Measurements from ENCODE around the gene VTA1. TPM values are rescaled to one million over a fixed set of nuclear protein-coding genes. Genes with fewer than 3 reads are reported as not detected.

The VTA1 gene
- total and polyA plus RNA-seq, 2 donors (not counting 1 experiment from before 2014, with no cell fraction given), result 19.8 to 27.9 TPM

DNA sequence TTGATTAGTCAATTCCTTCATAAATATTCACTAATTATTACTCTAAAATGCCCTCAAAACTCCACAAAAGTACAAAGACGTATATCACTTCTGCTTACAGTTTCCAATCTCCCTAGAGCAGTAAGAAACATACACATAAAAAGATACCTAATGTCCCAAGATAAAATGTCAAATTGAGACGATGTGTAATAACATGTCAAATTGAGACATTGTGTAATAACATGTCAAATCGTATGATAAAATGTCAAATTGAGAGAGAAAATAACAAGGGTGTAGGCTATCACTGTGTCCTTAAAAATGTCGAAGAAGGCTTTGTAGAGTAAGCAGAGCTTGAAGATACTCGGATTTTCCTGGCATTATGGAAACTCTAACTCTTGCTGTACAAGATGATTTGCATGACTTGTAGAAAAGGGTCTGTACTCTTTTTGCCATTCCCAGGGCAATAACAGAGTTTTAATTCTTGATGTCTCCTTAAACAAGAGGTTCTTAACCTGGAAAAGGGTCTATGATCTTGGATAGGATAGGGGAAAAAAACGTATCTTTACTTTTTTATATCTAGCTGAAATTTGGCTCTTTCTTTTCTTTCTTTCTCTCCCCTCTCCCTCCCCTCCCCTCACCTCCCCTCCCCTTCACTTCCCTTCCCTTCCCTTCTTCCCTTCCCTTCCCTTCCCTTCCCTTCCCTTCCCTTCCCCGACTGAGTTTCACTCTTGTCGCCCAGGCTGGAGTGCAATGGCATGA lies 87.1 kb downstream of the VTA1 start:
- no peak for TF ChIP-seq EZH2 (IDR thresholded peaks at IDR 0.05; ENCODE audit: borderline replicate concordance, insufficient read depth, low read depth, low read length, poor library complexity, severe bottlenecking)
- TF ChIP-seq, protein P1, sequence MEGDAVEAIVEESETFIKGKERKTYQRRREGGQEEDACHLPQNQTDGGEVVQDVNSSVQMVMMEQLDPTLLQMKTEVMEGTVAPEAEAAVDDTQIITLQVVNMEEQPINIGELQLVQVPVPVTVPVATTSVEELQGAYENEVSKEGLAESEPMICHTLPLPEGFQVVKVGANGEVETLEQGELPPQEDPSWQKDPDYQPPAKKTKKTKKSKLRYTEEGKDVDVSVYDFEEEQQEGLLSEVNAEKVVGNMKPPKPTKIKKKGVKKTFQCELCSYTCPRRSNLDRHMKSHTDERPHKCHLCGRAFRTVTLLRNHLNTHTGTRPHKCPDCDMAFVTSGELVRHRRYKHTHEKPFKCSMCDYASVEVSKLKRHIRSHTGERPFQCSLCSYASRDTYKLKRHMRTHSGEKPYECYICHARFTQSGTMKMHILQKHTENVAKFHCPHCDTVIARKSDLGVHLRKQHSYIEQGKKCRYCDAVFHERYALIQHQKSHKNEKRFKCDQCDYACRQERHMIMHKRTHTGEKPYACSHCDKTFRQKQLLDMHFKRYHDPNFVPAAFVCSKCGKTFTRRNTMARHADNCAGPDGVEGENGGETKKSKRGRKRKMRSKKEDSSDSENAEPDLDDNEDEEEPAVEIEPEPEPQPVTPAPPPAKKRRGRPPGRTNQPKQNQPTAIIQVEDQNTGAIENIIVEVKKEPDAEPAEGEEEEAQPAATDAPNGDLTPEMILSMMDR (IDR thresholded peaks at IDR 0.05), result no peak
- Mint-ChIP-seq H3K9me3 (ENCODE audit: insufficient read depth) (no peaks in the 10 kb centered on the region), H3K4me3 (no peak overlapping the region), H3K27ac (no peak overlapping the region), H3K27me3 (peaks cover 15% of the 10 kb centered on the region), H3K4me1 (peaks cover 3% of the 10 kb centered on the region)
- H3K4me1 ChIP-seq (ENCODE audit: control insufficient read depth in 2 of 2, insufficient read depth in 2 of 2, low read length in 2 of 2), result peaks cover 0 to 4% of the 10 kb centered on the region in 2 donors
- WGBS (ENCODE audit: insufficient coverage), result 95% methylated on average over 5 of the region's 8 CpGs
- POLR2A ChIA-PET, result no interaction called here
- no peak for ATAC-seq (ENCODE audit: low read depth)
- no peak overlapping the region for H3K4me2 ChIP-seq (replicated peaks; ENCODE audit: low read depth, low read length, poor library complexity, severe bottlenecking)
- CTCF ChIA-PET, result interaction anchor here (1.5 kb wide), 1 partner anchor 26 kb away, joined by 3 read pairs; no protein-coding TSS in a partner anchor
- no peaks in the 10 kb centered on the region for H3K36me3 ChIP-seq (replicated peaks in 1 of 2; ENCODE audit: control extremely low read depth in 1 of 2, control insufficient read depth in 1 of 2, extremely low read depth in 1 of 2, insufficient read depth in 2 of 2, low read length in 1 of 2)
- intact Hi-C loops (cut with micrococcal nuclease), result no loop called here
- H4K20me1 ChIP-seq (ENCODE audit: control insufficient read depth, insufficient read depth, low read length, poor library complexity, severe bottlenecking), result no peaks in the 10 kb centered on the region
- DNase-seq, result no peak
- H3K27ac ChIP-seq (ENCODE audit: low read length in 2 of 2), result no peak overlapping the region
- H3K4me3 ChIP-seq (ENCODE audit: control extremely low read depth in 1 of 5, extremely low read depth in 1 of 5, insufficient read depth in 1 of 5, low read depth in 2 of 5, low read length in 4 of 5), result no peak overlapping the region
- no peaks in the 10 kb centered on the region for H3K79me2 ChIP-seq (ENCODE audit: control insufficient read depth, insufficient read depth, low read length)
- H3K27me3 ChIP-seq (replicated peaks in 1 of 4; ENCODE audit: control extremely low read depth in 1 of 4, control insufficient read depth in 3 of 4, insufficient read depth in 4 of 4, low read length in 3 of 4), result peaks cover 0 to 3% (median 0%) of the 10 kb centered on the region in 4 experiments
- H3K9me3 ChIP-seq (ENCODE audit: control extremely low read depth in 1 of 3, control insufficient read depth in 2 of 3, insufficient read depth in 1 of 3, low read length in 2 of 3), result peaks cover 0 to 2% (median 0%) of the 10 kb centered on the region in 3 donors
- H2AFZ ChIP-seq (ENCODE audit: insufficient read depth, low read depth, low read length, poor library complexity, severe bottlenecking), result no peak overlapping the region
- H3K9ac ChIP-seq (ENCODE audit: low read length), result no peak overlapping the region

DNA sequence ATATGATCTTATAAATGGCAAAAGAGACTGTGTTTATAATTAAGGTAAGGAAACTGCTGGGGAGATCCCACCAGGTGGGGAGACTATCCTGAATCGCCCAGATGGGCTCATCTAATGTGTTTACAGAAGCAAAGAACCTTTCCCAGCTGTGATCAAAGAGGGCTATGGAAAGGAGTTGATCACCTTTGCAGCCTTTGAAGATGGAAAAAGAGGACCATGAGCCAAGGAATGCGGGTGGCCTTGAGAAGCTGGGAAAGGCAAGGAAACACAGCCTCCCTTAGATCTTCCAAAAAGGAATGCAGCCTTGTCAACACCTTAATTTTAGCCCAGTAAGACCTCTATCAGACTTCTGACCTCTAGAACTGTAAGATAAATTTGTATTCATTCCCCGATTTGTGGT lies 88.2 kb downstream of the VTA1 start:
- CTCF ChIA-PET, result no interaction called here
- DNase-seq, result no peak
- H3K4me3 Mint-ChIP-seq, result no peak overlapping the region
- ATAC-seq (ENCODE audit: low read depth), result no peak
- no peak overlapping the region for H3K4me2 ChIP-seq (replicated peaks; ENCODE audit: low read depth, low read length, poor library complexity, severe bottlenecking)
- POLR2A ChIA-PET, result no interaction called here
- no peak for TF ChIP-seq EZH2 (IDR thresholded peaks at IDR 0.05; ENCODE audit: borderline replicate concordance, insufficient read depth, low read depth, low read length, poor library complexity, severe bottlenecking)
- TF ChIP-seq, protein P1 (IDR thresholded peaks at IDR 0.05), result no peak
- H3K9ac ChIP-seq (ENCODE audit: low read length), result no peak overlapping the region
- H3K79me2 ChIP-seq (ENCODE audit: control insufficient read depth, insufficient read depth, low read length), result no peaks in the 10 kb centered on the region
- no peaks in the 10 kb centered on the region for H3K36me3 ChIP-seq (replicated peaks in 1 of 2; ENCODE audit: control extremely low read depth in 1 of 2, control insufficient read depth in 1 of 2, extremely low read depth in 1 of 2, insufficient read depth in 2 of 2, low read length in 1 of 2)
- H3K9me3 Mint-ChIP-seq (ENCODE audit: insufficient read depth), result no peaks in the 10 kb centered on the region
- no peaks in the 10 kb centered on the region for H3K9me3 ChIP-seq (ENCODE audit: control extremely low read depth in 1 of 3, control insufficient read depth in 2 of 3, insufficient read depth in 1 of 3, low read length in 2 of 3)
- no peak overlapping the region for H3K27ac Mint-ChIP-seq
- intact Hi-C loops (cut with micrococcal nuclease), result no loop called here
- H4K20me1 ChIP-seq (ENCODE audit: control insufficient read depth, insufficient read depth, low read length, poor library complexity, severe bottlenecking), result no peaks in the 10 kb centered on the region
- 94% methylated on average over 2 of the region's 3 CpGs for WGBS (ENCODE audit: insufficient coverage)
- H3K27me3 Mint-ChIP-seq, result peaks cover 18% of the 10 kb centered on the region
- peaks cover 0 to 3% (median 0%) of the 10 kb centered on the region in 4 experiments for H3K27me3 ChIP-seq (replicated peaks in 1 of 4; ENCODE audit: control extremely low read depth in 1 of 4, control insufficient read depth in 3 of 4, insufficient read depth in 4 of 4, low read length in 3 of 4)
- H3K4me1 ChIP-seq (ENCODE audit: control insufficient read depth in 2 of 2, insufficient read depth in 2 of 2, low read length in 2 of 2), result peaks cover 0 to 4% of the 10 kb centered on the region in 2 donors
- H3K4me3 ChIP-seq (ENCODE audit: control extremely low read depth in 1 of 5, extremely low read depth in 1 of 5, insufficient read depth in 1 of 5, low read depth in 2 of 5, low read length in 4 of 5), result no peak overlapping the region
- peaks cover 3% of the 10 kb centered on the region for H3K4me1 Mint-ChIP-seq
- no peak overlapping the region for H2AFZ ChIP-seq (ENCODE audit: insufficient read depth, low read depth, low read length, poor library complexity, severe bottlenecking)
- H3K27ac ChIP-seq (ENCODE audit: low read length in 2 of 2), result no peak overlapping the region
